Activated CD8-positive, alpha-beta memory T cell treated with anti-CD3 and anti-CD28 coated beads for 1 hour (primary cell): Measurements from ENCODE around the gene FMN1.
"Not testable (repeated sequence)": the region's sequence is repeated elsewhere in the genome, so short reads cannot be mapped to it uniquely, and the experiment has no call there.

Experiments
- DNase-seq, 2 donors: peaks; one replicate each; pipeline ENCODE4 v3.0.0-alpha.2; 2020; ENCODE audit warnings: low read depth in 1 of 2; ENCODE audit errors: extremely low read depth in 1 of 2

Gene FMN1

GRCh38 chr15:32867313-32867626 is 327.2 kb downstream of the FMN1 start:
- no peak for DNase-seq

GRCh38 chr15:32866454-32867312 is 327.8 kb downstream of the FMN1 start:
- DNase-seq, result no peak

GRCh38 chr15:32864841-32865240 is 329.7 kb downstream of the FMN1 start:
- no peak for DNase-seq

- DNase-seq, result no peak
Observed at GRCh38 chr15:32864051-32864450, 330.5 kb downstream of the FMN1 start.

- no peak for DNase-seq
Observed at GRCh38 chr15:32861761-32862160, 332.8 kb downstream of the FMN1 start.

GRCh38 chr15:32861174-32861573 is 333.3 kb downstream of the FMN1 start:
- no peak for DNase-seq

- no peak for DNase-seq
Observed at GRCh38 chr15:32859996-32860395, 334.5 kb downstream of the FMN1 start.

GRCh38 chr15:32859251-32859650 is 335.3 kb downstream of the FMN1 start:
- DNase-seq, result no peak

GRCh38 chr15:32857732-32858131 is 336.8 kb downstream of the FMN1 start:
- DNase-seq, result no peak

- DNase-seq, result no peak
Observed at GRCh38 chr15:32856753-32857152, 337.8 kb downstream of the FMN1 start.

- no peak for DNase-seq
Observed at GRCh38 chr15:32855942-32856341, 338.6 kb downstream of the FMN1 start.

GRCh38 chr15:32853592-32853991 is 340.9 kb downstream of the FMN1 start:
- no peak for DNase-seq

GRCh38 chr15:32852771-32853170 is 341.7 kb downstream of the FMN1 start:
- no peak for DNase-seq

- DNase-seq, result no peak
Observed at GRCh38 chr15:32852017-32852416, 342.5 kb downstream of the FMN1 start.

GRCh38 chr15:32851572-32851971 is 342.9 kb downstream of the FMN1 start:
- no peak for DNase-seq

GRCh38 chr15:32849769-32850668 is 344.5 kb downstream of the FMN1 start:
- DNase-seq, result no peak

GRCh38 chr15:32846671-32847070 is 347.8 kb downstream of the FMN1 start:
- DNase-seq, result not testable (repeated sequence)

GRCh38 chr15:32844118-32844711 is 350.3 kb downstream of the FMN1 start:
- no peak for DNase-seq

GRCh38 chr15:32843219-32843815 is 351.2 kb downstream of the FMN1 start:
- no peak for DNase-seq

- no peak for DNase-seq
Observed at GRCh38 chr15:32842081-32842480, 352.4 kb downstream of the FMN1 start.
